ENCODE measurements around the gene CPA5.
"Not testable (repeated sequence)": the region's sequence is repeated elsewhere in the genome, so short reads cannot be mapped to it uniquely, and the experiment has no call there.

Gene CPA5

GRCh38 chr7:130314305-130314704, 30.3 kb upstream of the CPA5 start:
- H3K4me3 ChIP-seq (ENCODE audit: low read depth, low read length) = no peak overlapping the region
- TF ChIP-seq, protein P1, sequence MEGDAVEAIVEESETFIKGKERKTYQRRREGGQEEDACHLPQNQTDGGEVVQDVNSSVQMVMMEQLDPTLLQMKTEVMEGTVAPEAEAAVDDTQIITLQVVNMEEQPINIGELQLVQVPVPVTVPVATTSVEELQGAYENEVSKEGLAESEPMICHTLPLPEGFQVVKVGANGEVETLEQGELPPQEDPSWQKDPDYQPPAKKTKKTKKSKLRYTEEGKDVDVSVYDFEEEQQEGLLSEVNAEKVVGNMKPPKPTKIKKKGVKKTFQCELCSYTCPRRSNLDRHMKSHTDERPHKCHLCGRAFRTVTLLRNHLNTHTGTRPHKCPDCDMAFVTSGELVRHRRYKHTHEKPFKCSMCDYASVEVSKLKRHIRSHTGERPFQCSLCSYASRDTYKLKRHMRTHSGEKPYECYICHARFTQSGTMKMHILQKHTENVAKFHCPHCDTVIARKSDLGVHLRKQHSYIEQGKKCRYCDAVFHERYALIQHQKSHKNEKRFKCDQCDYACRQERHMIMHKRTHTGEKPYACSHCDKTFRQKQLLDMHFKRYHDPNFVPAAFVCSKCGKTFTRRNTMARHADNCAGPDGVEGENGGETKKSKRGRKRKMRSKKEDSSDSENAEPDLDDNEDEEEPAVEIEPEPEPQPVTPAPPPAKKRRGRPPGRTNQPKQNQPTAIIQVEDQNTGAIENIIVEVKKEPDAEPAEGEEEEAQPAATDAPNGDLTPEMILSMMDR (IDR thresholded peaks at IDR 0.05; ENCODE audit: borderline replicate concordance, insufficient read depth, low read depth, low read length) = no peak

GRCh38 chr7:130319541-130319940, 25.1 kb upstream of the CPA5 start:
- TF ChIP-seq, protein P1 (IDR thresholded peaks at IDR 0.05; ENCODE audit: borderline replicate concordance, insufficient read depth, low read depth, low read length) = no peak
- H3K4me3 ChIP-seq (ENCODE audit: low read depth, low read length) = no peak overlapping the region

DNA sequence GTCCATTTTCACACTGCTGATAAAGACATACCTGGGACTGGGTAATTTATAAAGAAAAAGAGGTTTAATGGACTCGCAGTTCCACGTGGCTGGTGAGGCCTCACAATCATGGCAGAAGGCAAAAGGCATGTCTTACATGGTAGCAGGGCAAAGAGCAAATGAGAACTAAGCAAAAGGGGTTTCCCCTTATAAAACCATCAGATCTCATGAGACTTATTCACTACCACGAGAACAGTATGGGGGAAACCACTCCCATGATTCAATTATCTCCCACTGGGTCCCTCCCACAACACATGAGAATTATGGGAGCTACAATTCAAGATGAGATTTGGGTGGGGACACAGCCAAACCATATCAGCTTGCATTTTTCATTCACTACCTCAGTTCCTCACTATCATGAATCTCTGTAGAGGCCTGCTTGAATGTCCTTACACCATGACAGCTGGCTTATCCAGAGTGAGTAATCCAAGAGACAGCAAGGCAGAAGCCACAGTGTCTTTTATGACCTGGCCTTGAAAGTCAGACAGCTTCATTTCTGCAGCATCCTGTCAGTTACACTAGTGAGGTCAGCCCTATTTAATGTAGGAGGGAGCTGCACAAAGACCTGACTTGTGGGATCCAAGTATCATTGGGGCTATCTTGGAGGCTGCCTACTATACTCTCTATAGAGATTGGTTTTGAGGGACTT, 22.9 kb upstream of the CPA5 start:
- H3K4me3 ChIP-seq (ENCODE audit: low read depth, low read length) = not testable (repeated sequence)

GRCh38 chr7:130322615-130323014, 22.0 kb upstream of the CPA5 start:
- TF ChIP-seq, protein P1 (IDR thresholded peaks at IDR 0.05; ENCODE audit: borderline replicate concordance, insufficient read depth, low read depth, low read length) = no peak
- no peak overlapping the region for H3K4me3 ChIP-seq (ENCODE audit: low read depth, low read length)

DNA sequence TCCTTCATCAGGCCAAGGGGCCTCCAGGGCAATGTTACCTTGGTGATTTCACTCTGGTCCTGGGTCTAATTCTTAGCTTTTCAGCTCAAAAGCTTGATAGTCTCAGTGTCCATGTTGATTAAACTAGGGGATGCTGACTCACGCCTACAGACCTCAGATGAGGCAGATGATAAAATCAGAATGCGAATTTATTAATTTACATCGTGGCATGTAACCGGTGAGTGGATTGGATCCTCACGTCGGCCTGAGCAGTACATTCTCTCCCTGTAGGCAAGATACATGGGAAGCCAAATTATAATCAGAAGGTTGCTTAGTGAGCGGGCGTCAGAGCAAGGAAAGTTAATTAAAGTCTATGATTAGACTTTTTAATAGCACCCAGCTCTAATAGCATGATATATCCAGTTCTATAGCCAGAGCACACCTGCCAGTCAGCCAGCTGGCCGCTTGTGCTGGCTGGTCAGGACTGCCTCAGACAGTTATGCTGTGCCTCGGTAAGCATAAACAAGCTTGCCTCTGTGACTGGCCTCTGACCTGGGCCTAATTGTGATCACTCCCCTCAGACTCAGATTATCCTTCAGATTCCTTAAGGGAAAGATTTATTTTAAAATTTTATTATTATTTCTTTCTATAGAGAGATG, 20.2 kb upstream of the CPA5 start:
- TF ChIP-seq, protein P1 (IDR thresholded peaks at IDR 0.05; ENCODE audit: borderline replicate concordance, insufficient read depth, low read depth, low read length) = no peak
- H3K4me3 ChIP-seq (ENCODE audit: low read depth, low read length) = no peak overlapping the region

DNA sequence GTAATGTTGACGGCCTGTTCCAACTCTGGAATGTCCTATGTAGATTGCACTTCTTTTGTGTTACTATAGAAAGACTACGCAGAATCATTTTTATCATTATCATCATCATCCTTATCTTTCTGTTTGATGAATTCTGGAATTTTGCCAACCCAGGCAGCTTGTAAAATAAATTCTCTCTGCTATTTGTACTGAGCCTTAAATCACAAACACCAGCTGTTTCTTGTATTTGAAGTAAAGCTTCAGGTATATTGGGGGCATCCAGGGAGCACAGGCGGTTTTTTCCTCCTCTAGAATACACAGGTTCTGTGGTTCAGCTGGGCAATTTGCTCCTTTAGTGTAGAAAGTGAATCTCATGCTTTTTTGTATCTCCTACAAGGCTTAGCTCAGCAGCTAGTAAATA, 14.9 kb upstream of the CPA5 start:
- TF ChIP-seq, protein P1 (IDR thresholded peaks at IDR 0.05; ENCODE audit: borderline replicate concordance, insufficient read depth, low read depth, low read length) = no peak
- no peak overlapping the region for H3K4me3 ChIP-seq (ENCODE audit: low read depth, low read length)

GRCh38 chr7:130332259-130333053, 12.2 kb upstream of the CPA5 start:
- no peak overlapping the region for H3K4me3 ChIP-seq (ENCODE audit: low read depth, low read length)

More at GRCh38 chr7:130332259-130333053, 12.2 kb upstream of the CPA5 start:
- TF ChIP-seq, protein P1 (IDR thresholded peaks at IDR 0.05; ENCODE audit: borderline replicate concordance, insufficient read depth, low read depth, low read length) = no peak

Data from GM12875 (cell line).